Fibroblast of mammary gland (primary cell): Measurements from ENCODE around the gene ABCA4.

Source experiments
- DNase-seq: peaks from one replicate; pipeline ENCODE4 v3.0.0-alpha.2; 2010; ENCODE audit warnings: low read depth
- H3K4me3 ChIP-seq: 2 replicates; pipeline ENCODE4 v1.5.1; 2011; ENCODE audit warnings: low read depth, mild to moderate bottlenecking, low read length, moderate library complexity; ENCODE audit not compliant: control insufficient read depth
- CTCF ChIP-seq: conservative IDR thresholded peaks from 2 replicates; pipeline ENCODE4 v1.5.1; 2011; ENCODE audit warnings: low read depth, low read length, inconsistent platforms; ENCODE audit not compliant: control insufficient read depth, insufficient read depth

The ABCA4 gene

GRCh38 chr1:93967306-93967705, 153.6 kb downstream of the ABCA4 start:
- DNase-seq: no peak
- H3K4me3 ChIP-seq: no peak overlapping the region
- no peak for TF ChIP-seq CTCF

GRCh38 chr1:93965888-93966287, 155.1 kb downstream of the ABCA4 start:
- H3K4me3 ChIP-seq: no peak overlapping the region
- no peak for TF ChIP-seq CTCF
- DNase-seq: no peak

- H3K4me3 ChIP-seq: no peak overlapping the region
- no peak for DNase-seq
- TF ChIP-seq CTCF: no peak
These were observed 155.7 kb downstream of the ABCA4 start for GRCh38 chr1:93965256-93965655.

GRCh38 chr1:93964777-93965200, 156.2 kb downstream of the ABCA4 start:
- no peak for TF ChIP-seq CTCF
- DNase-seq: peak; percentile 73
- H3K4me3 ChIP-seq: no peak overlapping the region

- no peak for TF ChIP-seq CTCF
These were observed 156.7 kb downstream of the ABCA4 start for GRCh38 chr1:93964096-93964776.

GRCh38 chr1:93963585-93963984, 157.4 kb downstream of the ABCA4 start:
- peak; percentile 16 for DNase-seq
- TF ChIP-seq CTCF: no peak
- H3K4me3 ChIP-seq: no peak overlapping the region

More at GRCh38 chr1:93964096-93964776, 156.7 kb downstream of the ABCA4 start:
- DNase-seq: no peak
- H3K4me3 ChIP-seq: no peak overlapping the region
